ENCODE measurements around the gene TMEM237. TPM values are rescaled to one million over a fixed set of nuclear protein-coding genes. Genes with fewer than 3 reads are reported as not detected.

The TMEM237 gene
- total RNA-seq: 42.1 and 69.7 TPM in 2 replicates

GRCh38 chr2:201643216-201643890, at the start of gene TMEM237:
Gene TMEM237, minus strand, starts transcription at chr2:201643503. Its CDS starts 103 bp downstream, at chr2:201643400.

Small RNA genes lying within 50 kb of the gene (small RNA-seq; reads per million reads assigned to genes)
- gene RNU6-651P: not detected

Other genes starting within 250 kb of the TMEM237 start
- gene TRAK2, start 192.0 kb downstream of the TMEM237 start, total RNA-seq: 43.2 and 48.5 TPM in 2 replicates
- gene STRADB, start 191.8 kb downstream of the TMEM237 start, total RNA-seq: 28.6 and 39.9 TPM in 2 replicates
- 8.2 and 15.8 TPM in 2 replicates for gene MPP4, start 55.1 kb upstream of the TMEM237 start, total RNA-seq
- gene ALS2, start 137.4 kb upstream of the TMEM237 start, total RNA-seq: 45.6 and 53.1 TPM in 2 replicates
- not detected in 2 replicates for gene CDK15, start 163.0 kb upstream of the TMEM237 start, total RNA-seq

Measured in thoracic aorta endothelial cell (primary cell).